Measurements from ENCODE around the gene SSTR5. TPM values are rescaled to one million over a fixed set of nuclear protein-coding genes. Genes with fewer than 3 reads are reported as not detected.
"Not testable (repeated sequence)": the region's sequence is repeated elsewhere in the genome, so short reads cannot be mapped to it uniquely, and the experiment has no call there.

SSTR5 gene
- total RNA-seq (under 1 TPM in 1 of 2 donors, not detected in 1; 0.23 TPM), polyA plus RNA-seq (not detected)
- long read RNA-seq, donor 1, result 0 reads
- long read RNA-seq, donor 2, result 0 reads
- long read RNA-seq, donor 3, result 0 reads
- long read RNA-seq, donor 4, result 0 reads
- long read RNA-seq, donor 5, result 0 reads

DNA sequence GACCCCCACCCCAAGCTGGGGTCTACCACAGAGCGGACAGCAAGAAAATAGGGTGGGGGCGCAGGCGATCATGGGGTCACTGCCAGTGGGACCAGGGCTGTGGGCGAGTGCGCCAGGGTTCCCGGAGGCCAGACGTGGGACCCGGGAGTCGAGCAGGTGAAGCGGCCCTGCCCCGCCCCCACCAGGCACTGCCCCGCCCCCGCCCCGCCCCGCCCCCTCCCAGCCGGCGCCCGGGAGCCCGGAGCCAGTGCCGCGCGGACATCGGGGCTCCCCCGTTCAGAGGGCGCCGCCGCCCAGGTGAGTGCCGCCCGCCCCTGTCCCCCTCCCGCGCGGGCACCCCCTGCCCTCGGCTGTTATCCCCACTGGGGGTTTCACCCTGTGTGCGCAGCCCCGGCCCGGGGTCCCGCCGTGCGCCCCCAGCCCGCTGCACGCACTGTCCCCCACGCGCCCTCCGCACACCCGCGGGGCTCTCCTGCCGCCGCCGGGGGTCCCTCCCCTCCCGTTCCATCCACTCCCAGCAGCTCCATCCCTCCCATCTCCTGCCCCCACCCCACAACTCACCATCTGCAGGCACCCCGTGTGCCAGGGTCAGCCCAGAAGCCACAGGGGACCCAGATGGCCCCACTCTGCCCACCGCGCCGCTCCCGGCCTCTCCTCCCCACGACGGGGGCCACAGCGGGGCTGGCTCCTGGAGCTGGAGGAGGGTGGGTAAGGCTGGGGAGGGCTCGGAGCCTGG is at the start of gene SSTR5:
Gene SSTR5 (plus strand): TSS at position 222 of the 736 bp plus-strand sequence. CDS start 6,122 bp downstream, outside the sequence.
- DNase-seq (no peak), ATAC-seq (ENCODE audit: insufficient read depth, low FRiP score) (no peak)
- Histone ChIP-seq H3K36me3 (ENCODE audit: control insufficient read depth in 4 of 4, insufficient read depth in 4 of 4, low read length in 4 of 4) (no peaks in the 10 kb centered on the region), H3K27ac (ENCODE audit: low read depth in 1 of 2, low read length in 1 of 2) (no peak within 1 kb of the TSS), H3K27me3 (ENCODE audit: control insufficient read depth in 3 of 3, insufficient read depth in 3 of 3, low read length in 2 of 3) (peaks cover 16 to 63% (median 27%) of the 10 kb centered on the region in 3 donors), H3K4me3 (no peak within 1 kb of the TSS), H3K9ac (ENCODE audit: insufficient read depth in 1 of 2, low read length in 2 of 2) (no peak within 1 kb of the TSS), H3K4me1 (ENCODE audit: control insufficient read depth in 5 of 5, insufficient read depth in 5 of 5, low read length in 5 of 5) (no peaks in the 10 kb centered on the region), H3K9me3 (ENCODE audit: control insufficient read depth in 4 of 4, insufficient read depth in 3 of 4, low read length in 3 of 4) (peaks cover 0 to 6% (median 0%) of the 10 kb centered on the region in 4 donors)
- no peak for TF ChIP-seq CTCF (IDR thresholded peaks at IDR 0.05; ENCODE audit: control extremely low read depth, extremely low read depth)
- WGBS, 2 donors, result 7 to 12% methylated on average over 31 to 59 of the region's 59 CpGs

DNA sequence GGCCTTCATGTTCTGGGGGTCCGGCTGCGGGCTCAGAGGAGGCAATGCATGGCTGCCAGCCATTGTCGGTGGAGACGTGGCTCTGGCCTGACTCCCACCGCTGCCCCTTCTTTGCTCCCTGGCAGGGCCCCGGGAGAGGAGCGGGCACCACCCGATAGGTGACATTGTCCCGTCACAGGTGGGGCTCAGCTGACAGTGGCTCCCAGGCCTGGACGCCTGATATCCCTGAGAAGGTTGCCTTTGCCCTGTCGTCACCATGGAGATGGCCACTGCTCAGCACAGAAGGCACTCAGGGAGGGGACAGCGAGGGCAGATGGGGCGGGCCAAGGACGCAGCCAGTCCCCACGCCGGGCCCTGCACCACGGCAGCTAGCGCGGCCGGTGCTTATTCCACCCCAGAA is 48.4 kb upstream of the SSTR5 start:
- no peak for TF ChIP-seq CTCF (IDR thresholded peaks at IDR 0.05; ENCODE audit: control extremely low read depth, extremely low read depth)
- DNase-seq (no peak), ATAC-seq (ENCODE audit: insufficient read depth, low FRiP score) (no peak)
- Histone ChIP-seq H3K27ac (ENCODE audit: low read depth in 1 of 2, low read length in 1 of 2) (no peak overlapping the region), H3K36me3 (ENCODE audit: control insufficient read depth in 4 of 4, insufficient read depth in 4 of 4, low read length in 4 of 4) (no peaks in the 10 kb centered on the region), H3K27me3 (ENCODE audit: control insufficient read depth in 3 of 3, insufficient read depth in 3 of 3, low read length in 2 of 3) (peaks cover 0 to 15% (median 0%) of the 10 kb centered on the region in 3 donors), H3K4me3 (no peak overlapping the region), H3K4me1 (ENCODE audit: control insufficient read depth in 5 of 5, insufficient read depth in 5 of 5, low read length in 5 of 5) (peaks cover 0 to 7% (median 0%) of the 10 kb centered on the region in 5 donors), H3K9me3 (ENCODE audit: control insufficient read depth in 4 of 4, insufficient read depth in 3 of 4, low read length in 3 of 4) (no peaks in the 10 kb centered on the region), H3K9ac (ENCODE audit: insufficient read depth in 1 of 2, low read length in 2 of 2) (no peak overlapping the region)
- 78 to 85% methylated on average over 20 of the region's 20 CpGs for WGBS, 2 donors

GRCh38 chr16:1025183-1025809 is 47.3 kb upstream of the SSTR5 start:
- H3K27me3 ChIP-seq (ENCODE audit: control insufficient read depth in 3 of 3, insufficient read depth in 3 of 3, low read length in 2 of 3), result peaks cover 0 to 15% (median 0%) of the 10 kb centered on the region in 3 donors
- DNase-seq, result peak in 1 of 3 donors; percentile 37

More at GRCh38 chr16:1025183-1025809, 47.3 kb upstream of the SSTR5 start:
- H3K4me1 ChIP-seq (ENCODE audit: control insufficient read depth in 5 of 5, insufficient read depth in 5 of 5, low read length in 5 of 5); H3K4me3 ChIP-seq; H3K9ac ChIP-seq (ENCODE audit: insufficient read depth in 1 of 2, low read length in 2 of 2); H3K9me3 ChIP-seq (ENCODE audit: control insufficient read depth in 4 of 4, insufficient read depth in 3 of 4, low read length in 3 of 4); H3K36me3 ChIP-seq (ENCODE audit: control insufficient read depth in 4 of 4, insufficient read depth in 4 of 4, low read length in 4 of 4); ATAC-seq (ENCODE audit: insufficient read depth, low FRiP score); H3K27ac ChIP-seq (ENCODE audit: low read depth in 1 of 2, low read length in 1 of 2): not testable (repeated sequence)
- WGBS, 2 donors, result 70 to 74% methylated on average over 24 of the region's 24 CpGs

Data from lung (tissue), 16 donors.